HG03558 (cell line): Measurements from ENCODE around the gene JSRP1.
A peak's percentile ranks its signal among the peaks of the same experiment; 100 is the strongest.

Experiments used
- ATAC-seq: cut with Tn5 transposase; IDR thresholded peaks from one replicate; pipeline ENCODE4 v1.9.1; 2021; ENCODE audit warnings: moderate number of reproducible peaks; ENCODE audit not compliant: unreplicated experiment; ENCODE audit errors: extremely low read depth

Gene JSRP1

GRCh38 chr19:2248136-2249009 is 7.8 kb downstream of the JSRP1 start:
- no peak for ATAC-seq

- ATAC-seq, result no peak
Measured at GRCh38 chr19:2247433-2248101, 8.7 kb downstream of the JSRP1 start.

- ATAC-seq, result no peak
Measured at GRCh38 chr19:2246801-2247361, 9.3 kb downstream of the JSRP1 start.

GRCh38 chr19:2246014-2246620 is 10.1 kb downstream of the JSRP1 start:
- ATAC-seq, result no peak

GRCh38 chr19:2245273-2245672 is 10.9 kb downstream of the JSRP1 start:
- ATAC-seq, result no peak

- no peak for ATAC-seq
Measured at GRCh38 chr19:2244486-2244885, 11.7 kb downstream of the JSRP1 start.

- no peak for ATAC-seq
Measured at GRCh38 chr19:2244125-2244411, 12.1 kb downstream of the JSRP1 start.

- ATAC-seq, result no peak
Measured at GRCh38 chr19:2243274-2244124, 12.7 kb downstream of the JSRP1 start.

GRCh38 chr19:2242816-2243215 is 13.4 kb downstream of the JSRP1 start:
- ATAC-seq, result no peak

- no peak for ATAC-seq
Measured at GRCh38 chr19:2242092-2242537, 14.1 kb downstream of the JSRP1 start.

GRCh38 chr19:2240881-2241760 is 15.1 kb downstream of the JSRP1 start:
- ATAC-seq, result no peak

- no peak for ATAC-seq
Measured at GRCh38 chr19:2239771-2240770, 16.1 kb downstream of the JSRP1 start.

GRCh38 chr19:2239173-2239572 is 17.0 kb downstream of the JSRP1 start:
- no peak for ATAC-seq

- ATAC-seq, result no peak
Measured at GRCh38 chr19:2237869-2238153, 18.4 kb downstream of the JSRP1 start.

GRCh38 chr19:2237051-2237868 is 19.0 kb downstream of the JSRP1 start:
- ATAC-seq, result no peak

- ATAC-seq, result peak; percentile 51
Measured at GRCh38 chr19:2236314-2237050, 19.7 kb downstream of the JSRP1 start, which contains the start of the genes PLEKHJ1 and SF3A2. PLEKHJ1 (minus strand) TSS chr19:2236329; CDS start chr19:2236248, 81 bp downstream. SF3A2 (plus strand) TSS chr19:2236824; CDS start chr19:2243419, 6,595 bp downstream.

GRCh38 chr19:2236064-2236313 is 20.2 kb downstream of the JSRP1 start:
- ATAC-seq, result no peak
